GM12892 (cell line): ENCODE data around the gene FBXL13.

Source experiments
- POLR2A ChIP-seq: IDR thresholded peaks from 2 replicates; pipeline ENCODE4 v1.6.1; 2011; ENCODE audit warnings: low read depth, low read length, control low read depth
- TAF1 ChIP-seq: IDR thresholded peaks from 2 replicates; pipeline ENCODE4 v1.6.1; 2011; ENCODE audit warnings: low read depth, mild to moderate bottlenecking, control low read depth, low read length, borderline replicate concordance

DNA sequence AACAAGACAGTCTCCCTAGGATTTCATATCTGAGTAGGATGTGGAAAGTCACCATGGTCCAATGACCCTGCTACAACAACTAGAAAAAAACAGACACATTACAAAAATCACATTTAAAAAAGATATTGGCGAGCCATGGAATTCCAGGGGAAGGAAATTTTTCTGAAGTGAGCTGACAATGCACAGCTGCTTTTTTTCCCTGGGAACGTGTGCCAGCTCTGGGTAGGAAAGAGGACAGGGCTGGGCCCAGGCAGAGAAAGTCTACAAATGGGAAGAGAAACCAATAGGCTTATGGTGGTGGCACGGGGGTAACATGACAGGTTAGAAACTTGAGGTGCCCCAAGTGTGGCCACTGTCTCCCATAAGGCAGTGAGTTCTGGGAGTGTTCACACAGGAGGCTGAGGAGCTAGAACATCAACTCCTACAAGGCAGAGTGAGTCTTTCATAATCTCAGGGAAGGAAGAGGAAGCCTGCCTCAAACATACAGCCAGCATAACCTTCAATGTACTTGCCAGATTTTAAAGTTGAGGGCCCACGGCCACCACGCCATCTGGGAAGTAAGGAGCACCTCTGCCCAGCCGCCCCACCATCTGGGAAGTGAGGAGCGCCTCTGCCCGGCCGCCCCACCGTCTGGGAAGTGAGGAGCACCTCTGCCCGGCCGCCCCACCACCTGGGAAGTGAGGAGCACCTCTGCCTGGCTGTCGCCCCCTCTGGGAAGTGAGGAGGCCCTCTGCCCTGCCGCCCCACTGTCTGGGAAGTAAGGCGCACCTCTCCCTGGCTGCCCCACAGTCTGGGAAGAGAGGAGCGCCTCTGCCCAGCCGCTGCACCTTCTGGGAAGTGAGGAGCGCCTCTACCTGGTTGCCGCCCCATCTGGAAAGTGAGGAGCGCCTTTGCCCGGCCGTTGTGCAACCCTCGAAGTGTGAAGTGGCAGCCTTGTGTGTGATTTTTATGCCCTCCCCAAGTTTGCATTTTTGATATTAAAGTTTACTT, 5.9 kb downstream of the FBXL13 start:
- TF ChIP-seq TAF1 (no peak), POLR2A (no peak)
